HG02981 (cell line): Measurements from ENCODE around the gene C8A.

Source experiments
- ATAC-seq: cut with Tn5 transposase; IDR thresholded peaks from one replicate; pipeline ENCODE4 v1.9.1; 2021; ENCODE audit warnings: mild to moderate bottlenecking, moderate library complexity; ENCODE audit not compliant: unreplicated experiment

The C8A gene

GRCh38 chr1:56836359-56836758 is 18.2 kb upstream of the C8A start:
- ATAC-seq = no peak

GRCh38 chr1:56837244-56837939 is 17.2 kb upstream of the C8A start:
- ATAC-seq = no peak

- ATAC-seq = no peak
Observed at GRCh38 chr1:56838759-56839158, 15.8 kb upstream of the C8A start.

- ATAC-seq = no peak
Observed at GRCh38 chr1:56843544-56843943, 11.1 kb upstream of the C8A start.

- no peak for ATAC-seq
Observed at GRCh38 chr1:56844545-56845136, 10.0 kb upstream of the C8A start.

- ATAC-seq = no peak
Observed at GRCh38 chr1:56845343-56845742, 9.3 kb upstream of the C8A start.

- ATAC-seq = no peak
Observed at GRCh38 chr1:56849750-56850149, 4.8 kb upstream of the C8A start.

GRCh38 chr1:56850411-56850810 is 4.2 kb upstream of the C8A start:
- no peak for ATAC-seq

GRCh38 chr1:56850922-56851321 is 3.7 kb upstream of the C8A start:
- ATAC-seq = no peak

GRCh38 chr1:56852476-56852875 is 2.1 kb upstream of the C8A start:
- no peak for ATAC-seq

GRCh38 chr1:56855190-56855589 is 593 bp downstream of the C8A start:
- ATAC-seq = no peak

- no peak for ATAC-seq
Observed at GRCh38 chr1:56856186-56856585, 1.6 kb downstream of the C8A start.

- no peak for ATAC-seq
Observed at GRCh38 chr1:56859287-56859686, 4.7 kb downstream of the C8A start.

GRCh38 chr1:56863265-56863992 is 8.8 kb downstream of the C8A start:
- ATAC-seq = no peak

GRCh38 chr1:56864430-56864829 is 9.8 kb downstream of the C8A start:
- no peak for ATAC-seq

GRCh38 chr1:56866656-56867055 is 12.1 kb downstream of the C8A start:
- no peak for ATAC-seq

- no peak for ATAC-seq
Observed at GRCh38 chr1:56867491-56867890, 12.9 kb downstream of the C8A start.

GRCh38 chr1:56868761-56869160 is 14.2 kb downstream of the C8A start:
- no peak for ATAC-seq

- no peak for ATAC-seq
Observed at GRCh38 chr1:56872597-56872996, 18.0 kb downstream of the C8A start.

- ATAC-seq = no peak
Observed at GRCh38 chr1:56873213-56873612, 18.6 kb downstream of the C8A start.

- no peak for ATAC-seq
Observed at GRCh38 chr1:56874689-56875088, 20.1 kb downstream of the C8A start.

- ATAC-seq = no peak
Observed at GRCh38 chr1:56877973-56878372, 23.4 kb downstream of the C8A start.
